HG03064 (cell line): ENCODE measurements around the gene ABCC1.
"Not testable (repeated sequence)": the region's sequence is repeated elsewhere in the genome, so short reads cannot be mapped to it uniquely, and the experiment has no call there.

Source experiments
- ATAC-seq: cut with Tn5 transposase; IDR thresholded peaks from one replicate; pipeline ENCODE4 v1.9.1; 2021; ENCODE audit warnings: low read depth; ENCODE audit not compliant: unreplicated experiment

The ABCC1 gene

GRCh38 chr16:16169615-16170014 lies 220.2 kb downstream of the ABCC1 start:
- no peak for ATAC-seq

GRCh38 chr16:16171332-16171919 lies 222.0 kb downstream of the ABCC1 start:
- ATAC-seq, result no peak

DNA sequence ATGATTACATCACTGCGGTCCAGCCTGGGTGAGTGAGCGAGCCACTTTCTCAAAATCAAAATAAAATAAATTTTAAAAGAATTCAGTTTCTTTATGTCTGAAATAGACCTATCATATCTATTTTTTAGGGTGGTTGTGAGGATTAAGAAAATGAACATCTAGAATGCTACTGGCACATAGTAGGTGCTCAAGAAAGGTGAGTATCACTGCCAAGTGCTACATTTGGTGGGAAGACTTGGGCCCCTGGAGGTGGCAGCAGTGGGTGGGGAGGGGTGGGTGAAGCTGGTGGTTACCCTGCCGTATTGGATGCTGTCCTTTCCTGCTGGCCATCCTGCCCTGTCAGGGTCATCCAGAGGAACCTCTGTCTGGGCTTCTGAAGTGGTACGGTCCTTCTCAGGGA lies 223.6 kb downstream of the ABCC1 start:
- no peak for ATAC-seq

GRCh38 chr16:16175296-16175695 lies 225.9 kb downstream of the ABCC1 start:
- ATAC-seq, result no peak

GRCh38 chr16:16176328-16176727 lies 226.9 kb downstream of the ABCC1 start:
- no peak for ATAC-seq

GRCh38 chr16:16178455-16179162 lies 229.2 kb downstream of the ABCC1 start:
- no peak for ATAC-seq

DNA sequence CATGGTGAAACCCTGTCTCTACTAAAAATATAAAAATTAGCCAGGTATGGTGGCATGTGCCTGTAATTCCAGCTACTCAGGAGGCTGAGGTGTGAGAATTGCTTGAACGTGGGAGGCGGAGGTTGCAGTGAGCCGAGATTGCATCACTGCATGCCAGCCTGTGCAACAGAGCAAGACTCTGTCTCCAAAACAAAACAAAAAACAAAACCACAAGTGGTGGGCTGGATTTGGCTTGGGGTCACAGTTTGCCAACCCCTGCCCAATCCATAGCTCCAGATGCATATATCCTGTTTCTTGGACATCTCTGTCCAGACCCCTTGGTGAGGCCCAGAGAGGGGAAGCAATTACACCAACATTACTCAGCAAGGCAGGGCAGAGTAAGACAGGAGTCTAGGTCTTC lies 232.3 kb downstream of the ABCC1 start:
- not testable (repeated sequence) for ATAC-seq

DNA sequence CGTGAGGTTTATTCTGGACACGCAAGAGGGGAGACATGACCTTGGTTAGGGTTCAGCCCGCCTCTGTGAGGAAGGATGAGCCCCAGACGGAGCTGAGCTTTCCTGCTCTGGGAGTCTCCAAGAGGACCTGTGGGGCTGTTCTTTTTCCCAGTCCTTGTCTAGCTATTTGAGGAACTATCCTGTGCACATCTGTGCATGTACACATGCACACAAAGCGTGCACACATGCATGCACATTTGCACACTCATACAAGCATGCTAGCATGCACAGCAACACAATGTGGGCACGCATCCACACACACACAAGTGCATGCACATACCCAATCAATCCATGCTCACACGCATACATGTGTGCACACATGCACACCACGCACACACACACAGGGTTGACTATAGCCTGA lies 233.5 kb downstream of the ABCC1 start:
- no peak for ATAC-seq

DNA sequence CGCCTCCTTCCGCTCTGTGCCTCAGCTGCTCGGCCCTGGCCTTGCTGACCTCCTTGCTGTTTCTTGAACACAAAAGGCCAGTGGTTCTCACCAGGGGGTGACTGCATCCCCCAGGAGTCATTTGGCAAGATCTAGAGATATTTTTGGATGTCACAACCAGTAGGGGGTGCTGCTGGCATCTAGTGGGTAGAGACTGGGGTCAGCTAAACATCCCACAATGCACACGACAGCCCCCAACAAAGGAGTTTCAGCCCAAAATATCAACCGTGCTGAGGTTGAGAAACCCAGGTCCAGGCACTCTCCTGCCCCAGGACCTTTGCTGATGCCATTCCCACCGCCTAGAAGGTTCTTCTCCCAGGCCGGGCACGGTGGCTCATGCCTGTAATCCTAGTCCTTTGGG lies 234.1 kb downstream of the ABCC1 start:
- no peak for ATAC-seq

DNA sequence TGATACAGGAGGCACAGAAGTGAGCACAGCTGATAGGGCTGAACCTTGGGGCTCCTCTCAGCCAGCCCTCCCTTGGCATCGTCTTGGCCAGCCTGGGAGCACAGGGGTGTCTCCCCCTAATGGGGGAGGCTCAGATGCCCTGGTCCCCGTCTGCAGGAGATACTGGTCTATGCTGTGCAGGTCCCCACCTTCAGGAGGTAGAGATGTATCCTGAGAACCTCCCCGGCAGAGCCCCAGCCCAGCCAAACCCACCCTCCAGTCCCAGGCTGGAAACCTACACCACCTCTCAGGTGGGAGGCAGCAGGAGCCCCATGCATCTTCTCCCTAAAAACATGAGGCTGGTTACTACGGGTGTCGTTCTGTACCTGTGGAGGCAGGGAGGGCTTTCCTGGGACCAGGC lies 235.2 kb downstream of the ABCC1 start:
- no peak for ATAC-seq

DNA sequence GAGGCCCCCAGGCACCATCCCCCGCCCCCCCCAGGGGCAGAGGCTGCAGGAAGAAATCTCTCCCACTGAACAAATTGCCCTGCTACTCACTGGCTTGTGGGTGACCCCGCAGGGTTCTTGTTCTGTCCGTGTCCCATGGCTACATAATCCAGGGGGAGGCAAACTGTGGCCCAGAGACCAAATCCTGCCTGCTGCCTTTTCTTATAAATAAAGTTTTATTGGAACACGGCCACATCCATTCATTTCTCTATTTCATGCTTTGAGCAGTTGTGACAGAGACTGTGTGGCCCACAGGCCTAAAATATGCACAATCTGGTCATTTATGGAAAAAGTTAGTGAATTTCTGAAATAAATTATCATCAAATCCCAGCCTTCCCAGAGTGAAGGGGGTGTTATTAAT lies 235.7 kb downstream of the ABCC1 start:
- no peak for ATAC-seq

DNA sequence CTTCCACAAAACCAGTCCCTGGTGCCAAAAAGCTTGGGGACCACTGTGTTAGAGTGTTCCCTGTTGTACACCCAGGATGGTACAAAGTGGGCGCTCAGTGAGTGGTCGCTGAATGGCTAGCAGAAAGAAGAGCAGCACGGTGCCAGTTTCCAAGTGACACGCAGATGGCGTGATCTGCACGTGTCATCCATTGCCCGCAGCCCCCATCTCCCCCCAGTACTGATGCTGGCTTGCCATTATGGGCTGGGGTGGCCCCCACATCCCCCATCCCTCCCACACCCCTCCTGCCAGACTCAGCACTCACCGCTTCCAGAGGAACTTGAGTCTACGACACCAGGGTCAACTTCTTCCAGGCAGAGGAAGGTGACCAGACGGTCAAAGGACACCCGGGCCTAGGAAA lies 237.4 kb downstream of the ABCC1 start:
- ATAC-seq, result no peak

DNA sequence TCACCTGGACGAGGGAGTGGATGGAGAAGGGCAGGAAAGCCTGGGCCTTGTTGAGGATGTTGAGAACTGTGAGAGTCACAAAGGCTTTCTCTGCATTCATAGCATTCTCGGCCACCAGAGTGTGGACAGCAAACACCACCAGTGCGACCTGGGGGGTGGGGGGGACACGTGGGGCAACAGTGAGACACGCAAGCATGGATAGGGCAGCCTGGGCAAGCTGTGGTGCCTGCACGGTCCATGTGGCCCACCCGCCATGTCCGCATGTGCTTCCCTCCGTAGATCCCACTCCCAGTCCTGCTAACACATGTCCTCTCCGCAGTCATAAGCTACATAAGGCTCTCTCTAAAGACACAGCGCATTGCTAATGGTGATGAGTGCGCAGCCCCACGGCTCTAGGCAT lies 239.4 kb downstream of the ABCC1 start:
- ATAC-seq, result no peak

DNA sequence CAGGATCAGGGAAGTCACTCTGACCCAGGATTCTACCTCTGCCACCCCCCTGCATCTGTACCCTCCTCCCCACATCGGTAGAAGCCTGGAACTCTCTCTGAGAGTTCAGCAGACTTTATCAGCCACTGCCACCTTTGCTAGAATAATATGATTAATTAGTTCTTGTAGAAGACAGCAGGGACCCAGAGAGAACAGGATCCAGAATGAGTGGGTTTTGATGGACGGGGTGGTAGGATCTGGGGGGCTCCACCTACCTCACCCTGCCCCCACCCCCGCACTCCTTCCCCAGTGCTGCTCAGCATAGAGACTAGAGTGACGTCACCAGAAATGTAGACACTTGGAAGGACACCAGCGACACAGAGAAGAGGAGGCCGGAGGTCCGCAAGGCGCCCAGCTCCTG lies 240.4 kb downstream of the ABCC1 start:
- ATAC-seq, result no peak

DNA sequence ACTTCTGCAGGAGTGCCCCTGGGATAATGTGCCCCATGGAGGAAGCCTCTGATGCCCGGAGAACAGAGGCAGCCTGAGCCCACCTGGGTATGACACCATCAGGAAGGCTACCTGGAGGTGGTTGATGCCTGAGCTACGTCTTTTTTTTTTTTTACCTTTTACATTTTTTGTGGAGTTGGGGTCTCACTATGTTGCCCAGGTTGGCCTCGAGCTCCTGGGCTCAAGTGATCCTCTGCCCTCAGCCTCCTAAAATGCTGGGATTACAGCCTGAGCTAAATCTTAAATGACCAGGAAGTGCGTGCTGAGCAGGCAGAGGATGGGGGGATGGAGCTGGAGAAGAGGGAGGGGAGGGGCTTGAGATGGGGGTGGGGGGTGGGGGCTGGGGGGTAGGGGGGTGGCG lies 241.1 kb downstream of the ABCC1 start:
- no peak for ATAC-seq

DNA sequence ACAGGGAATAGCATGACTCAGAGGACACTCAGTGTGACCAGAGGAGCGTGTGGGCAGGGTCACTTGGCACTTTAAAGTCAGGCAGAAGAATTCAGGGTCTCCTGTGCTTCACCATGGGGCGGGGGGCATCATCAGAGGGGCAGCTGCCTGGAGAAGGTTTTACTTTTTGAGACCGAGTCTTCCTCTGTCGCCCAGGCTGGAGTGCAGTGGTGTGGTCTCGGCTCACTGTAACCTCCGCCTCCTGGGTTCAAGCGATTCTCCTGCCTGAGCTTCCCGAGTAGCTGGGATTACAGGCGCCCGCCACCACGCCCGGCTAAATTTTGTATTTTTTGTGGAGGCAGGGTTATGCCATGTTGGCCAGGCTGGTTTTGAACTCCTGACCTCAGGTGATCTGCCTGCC lies 241.6 kb downstream of the ABCC1 start:
- not testable (repeated sequence) for ATAC-seq

- no peak for ATAC-seq
These were observed 242.2 kb downstream of the ABCC1 start for GRCh38 chr16:16191493-16192167.
